SK-N-SH (cell line): ENCODE measurements around the gene NFIA. TPM values are rescaled to one million over a fixed set of nuclear protein-coding genes. Genes with fewer than 3 reads are reported as not detected.

Source experiments
- CTCF ChIA-PET: fragments of 300-600, 350-600 bp; formaldehyde crosslinking; extraction: SDS; loops from one replicate; lab custom pipeline; 2021; lab: Yijun Ruan, JAX
- POLR2A ChIA-PET: fragments of 350-600 bp; sonication (Branson Sonifier 250); formaldehyde crosslinking; extraction: SDS; loops from one replicate; lab custom pipeline; 2020; ENCODE audit warnings: antibody characterized with exemption, inconsistent platforms; lab: Yijun Ruan, JAX
- DNase-seq: peaks from one replicate; pipeline ENCODE4 v3.0.0; 2012
- H2AFZ ChIP-seq: fragments of 200-600 bp; sonication (generic); 2 replicates; pipeline ENCODE4 v1.8.1; 2016; ENCODE audit warnings: antibody characterized with exemption, mild to moderate bottlenecking, low read depth
- H3F3A ChIP-seq: fragments of 200-600 bp; sonication (generic); replicated peaks from 2 replicates; pipeline ENCODE3; 2016; ENCODE audit warnings: antibody characterized with exemption, mild to moderate bottlenecking; ENCODE audit not compliant: insufficient read depth
- H3K27ac ChIP-seq, 2 experiments: fragments of 200-500 bp in 1 of 2; fragments of 200-600 bp in 1 of 2; sonication (Bioruptor generic) in 1 of 2; sonication (generic), shearing (Covaris generic) in 1 of 2; 2 replicates each; pipeline versions ENCODE4 v1.5.1 to v1.6.1; 2014 to 2016; ENCODE audit warnings: low read depth in 2 of 2, inconsistent platforms in 1 of 2, low read length in 1 of 2, mild to moderate bottlenecking in 1 of 2, mixed read lengths in 1 of 2
- H3K27me3 ChIP-seq: fragments of 200-600 bp; sonication (generic), shearing (Covaris generic); 2 replicates; pipeline ENCODE4 v1.6.1; 2016; ENCODE audit warnings: mixed run types; ENCODE audit not compliant: insufficient read depth
- H3K36me3 ChIP-seq, 2 experiments: fragments of 200-500 bp in 1 of 2; fragments of 200-600 bp in 1 of 2; sonication (Bioruptor generic) in 1 of 2; sonication (generic) in 1 of 2; replicated peaks in 1 of 2; 2 replicates each; pipeline versions ENCODE3 to v1.5.1; 2014 to 2016; ENCODE audit warnings: low read length in 1 of 2, mild to moderate bottlenecking in 1 of 2; ENCODE audit not compliant: insufficient read depth in 2 of 2, control insufficient read depth in 1 of 2
- H3K4me1 ChIP-seq, 2 experiments: fragments of 200-500 bp in 1 of 2; fragments of 200-600 bp in 1 of 2; sonication (Bioruptor generic) in 1 of 2; sonication (generic), shearing (Covaris generic) in 1 of 2; 2 replicates each; pipeline versions ENCODE4 v1.5.1 to v1.6.1; 2014 to 2016; ENCODE audit warnings: low read depth in 1 of 2, low read length in 1 of 2, mixed run types in 1 of 2; ENCODE audit not compliant: insufficient read depth in 2 of 2, control insufficient read depth in 1 of 2
- H3K4me2 ChIP-seq: fragments of 200-600 bp; sonication (generic), shearing (Covaris generic); 2 replicates; pipeline ENCODE4 v1.6.1; 2017; ENCODE audit warnings: mixed run types
- H3K4me3 ChIP-seq, 2 experiments: fragments of 200-500 bp in 1 of 2; fragments of 200-600 bp in 1 of 2; sonication (Bioruptor generic) in 1 of 2; sonication (generic), shearing (Covaris generic) in 1 of 2; 2 replicates each; pipeline versions ENCODE4 v1.5.1 to v1.8.1; 2014 to 2016; ENCODE audit warnings: low read depth in 2 of 2, inconsistent platforms in 1 of 2, low read length in 1 of 2, mild to moderate bottlenecking in 1 of 2, mixed read lengths in 1 of 2, moderate library complexity in 1 of 2
- H3K79me2 ChIP-seq: fragments of 200-600 bp; sonication (generic); 2 replicates; pipeline ENCODE4 v1.8.1; 2017; ENCODE audit warnings: mild to moderate bottlenecking; ENCODE audit not compliant: insufficient read depth
- H3K9ac ChIP-seq: fragments of 200-600 bp; sonication (generic); 2 replicates; pipeline ENCODE4 v1.6.1; 2017; ENCODE audit warnings: mixed run types
- H3K9me2 ChIP-seq: fragments of 200-600 bp; sonication (generic); 2 replicates; pipeline ENCODE4 v1.6.1; 2017; ENCODE audit warnings: mixed run types
- H3K9me3 ChIP-seq: fragments of 200-600 bp; sonication (generic); 2 replicates; pipeline ENCODE4 v1.6.1; 2017; ENCODE audit warnings: mixed run types, mild to moderate bottlenecking, moderate library complexity
- H4K20me1 ChIP-seq: fragments of 200-600 bp; sonication (generic); 2 replicates; pipeline ENCODE4 v1.6.1; 2017; ENCODE audit warnings: mild to moderate bottlenecking, mixed run types; ENCODE audit not compliant: insufficient read depth
- CTCF ChIP-seq: fragments of 200-600 bp; sonication (generic); IDR thresholded peaks from 2 replicates; pipeline ENCODE4 v1.6.1; 2017; ENCODE audit warnings: antibody characterized with exemption, mild to moderate bottlenecking, moderate library complexity
- EP300 ChIP-seq, 2 experiments: IDR thresholded peaks; 2 replicates each; pipeline versions ENCODE4 v1.4.0 to v1.6.1; 2012; ENCODE audit warnings: borderline replicate concordance in 1 of 2, low read depth in 1 of 2, low read length in 1 of 2
- IRF3 ChIP-seq: fragments of 150-350 bp; IDR thresholded peaks from 2 replicates; pipeline ENCODE4 v1.6.1; 2016; ENCODE audit warnings: mild to moderate bottlenecking, low read depth, low read length
- MEF2A ChIP-seq: IDR thresholded peaks from 2 replicates; pipeline ENCODE4 v1.4.0; 2012; ENCODE audit warnings: low read depth, borderline replicate concordance
- POLR2AphosphoS5 ChIP-seq: IDR thresholded peaks from 2 replicates; pipeline ENCODE4 v1.6.1; 2012; ENCODE audit warnings: low read depth, low read length
- RCOR1 ChIP-seq: fragments of 150-350 bp; IDR thresholded peaks from 2 replicates; pipeline ENCODE4 v1.6.1; 2017; ENCODE audit warnings: antibody characterized with exemption, low read length
- REST ChIP-seq: IDR thresholded peaks from 2 replicates; pipeline ENCODE4 v1.6.1; 2012; ENCODE audit warnings: mild to moderate bottlenecking, low read depth, low read length, moderate library complexity
- RFX5 ChIP-seq: IDR thresholded peaks from 2 replicates; pipeline ENCODE4 v1.6.1; 2012; ENCODE audit warnings: mild to moderate bottlenecking, improper control_type of control experiment, low read length
- SIN3A ChIP-seq: IDR thresholded peaks from 2 replicates; pipeline ENCODE4 v1.6.1; 2012; ENCODE audit warnings: low read depth, mild to moderate bottlenecking, low read length, moderate library complexity, borderline replicate concordance
- TCF12 ChIP-seq: IDR thresholded peaks from 2 replicates; pipeline ENCODE4 v1.4.0; 2012
- WGBS: methylation state at CpG from one replicate; pipeline ENCODE4 v1.1.6; 2017; ENCODE audit warnings: low lambda C conversion rate; 5-methylcytosine and 5-hydroxymethylcytosine counted together
- polyA plus RNA-seq, 3 experiments: library from polyadenylated mRNA; depleted of rRNA; stranded (reverse); fragments of >200 nt; gene quantifications; 2 replicates each; pipeline ENCODE4 v1.2.3, GENCODE V29; 2012

The NFIA gene
- polyA plus RNA-seq, 1 of the 3 experiments (the other 2 are of a cell fraction): 3.3 TPM

GRCh38 chr1:61087571-61087970 is 5.2 kb downstream of the NFIA start:
- no peaks in the 10 kb centered on the region for H3K9me2 ChIP-seq
- POLR2A ChIA-PET: no interaction called here
- no peaks in the 10 kb centered on the region for H3K9me3 ChIP-seq
- peaks cover 9% of the 10 kb centered on the region in 2 experiments; a peak in 3 of 4 replicates for H3K4me1 ChIP-seq
- H3K36me3 ChIP-seq: peaks cover 22 to 30% of the 10 kb centered on the region in 2 experiments
- H3K4me3 ChIP-seq: no peak overlapping the region
- WGBS: 100% methylated on average over 3 of the region's 3 CpGs
- H2AFZ ChIP-seq: no peak overlapping the region
- TF ChIP-seq REST (no peak), RFX5 (no peak), SIN3A (no peak), RCOR1 (no peak), TCF12 (no peak), EP300 (IDR thresholded peaks at IDR 0.05; ENCODE audit: borderline replicate concordance in 1 of 2, low read depth in 1 of 2, low read length in 1 of 2) (no peak)
- H3K27me3 ChIP-seq: no peaks in the 10 kb centered on the region
- H3K4me2 ChIP-seq: no peak overlapping the region
- H3K9ac ChIP-seq: no peak overlapping the region
- H3F3A ChIP-seq: peaks cover 11% of the 10 kb centered on the region
- CTCF ChIA-PET: no interaction called here
- no peaks in the 10 kb centered on the region for H4K20me1 ChIP-seq
- H3K27ac ChIP-seq: no peak overlapping the region
- H3K79me2 ChIP-seq: peaks cover 56% of the 10 kb centered on the region
- DNase-seq: no peak

GRCh38 chr1:61088163-61088974 is 6.0 kb downstream of the NFIA start:
- CTCF ChIA-PET: interaction anchor here (0.7 kb wide), 1 partner anchor 9 kb away, joined by 3 read pairs; no protein-coding TSS in a partner anchor
- H3K4me1 ChIP-seq: peaks cover 9 to 11% of the 10 kb centered on the region in 2 experiments; a peak in 3 of 4 replicates
- POLR2A ChIA-PET: no interaction called here
- peaks cover 11% of the 10 kb centered on the region for H3F3A ChIP-seq
- DNase-seq: no peak
- H3K9ac ChIP-seq: no peak overlapping the region
- no peak overlapping the region for H2AFZ ChIP-seq
- 97% methylated on average over 25 of the region's 25 CpGs for WGBS
- peaks cover 22 to 30% of the 10 kb centered on the region in 2 experiments for H3K36me3 ChIP-seq
- peaks cover 57% of the 10 kb centered on the region for H3K79me2 ChIP-seq
- H4K20me1 ChIP-seq: no peaks in the 10 kb centered on the region
- no peak overlapping the region for H3K4me2 ChIP-seq
- no peak overlapping the region for H3K27ac ChIP-seq
- H3K9me2 ChIP-seq: no peaks in the 10 kb centered on the region
- no peaks in the 10 kb centered on the region for H3K9me3 ChIP-seq
- no peak overlapping the region for H3K4me3 ChIP-seq
- TF ChIP-seq MEF2A: no peak
- TF ChIP-seq REST: no peak
- no peak for TF ChIP-seq CTCF
- TF ChIP-seq POLR2AphosphoS5: no peak
- no peak for TF ChIP-seq IRF3
- H3K27me3 ChIP-seq: no peaks in the 10 kb centered on the region
